NCI-H2107 treated with DMSO at 0.1 percent for 48 hours (cell line): ENCODE data around the gene ADAMTSL3.
"Not testable (repeated sequence)": the region's sequence is repeated elsewhere in the genome, so short reads cannot be mapped to it uniquely, and the experiment has no call there.

Source experiments
- DNase-seq: peaks from one replicate; lab custom pipeline; 2025; ENCODE audit not compliant: unreplicated experiment; lab: John Stamatoyannopoulos, UW

Gene ADAMTSL3

GRCh38 chr15:83745771-83746170, 91.8 kb downstream of the ADAMTSL3 start:
- no peak for DNase-seq

GRCh38 chr15:83746231-83746630, 92.3 kb downstream of the ADAMTSL3 start:
- no peak for DNase-seq

GRCh38 chr15:83747050-83747717, 93.3 kb downstream of the ADAMTSL3 start:
- no peak for DNase-seq

- no peak for DNase-seq
Observed at GRCh38 chr15:83747718-83748110, 93.8 kb downstream of the ADAMTSL3 start.

- DNase-seq, result no peak
Observed at GRCh38 chr15:83753872-83754493, 100.1 kb downstream of the ADAMTSL3 start.

DNA sequence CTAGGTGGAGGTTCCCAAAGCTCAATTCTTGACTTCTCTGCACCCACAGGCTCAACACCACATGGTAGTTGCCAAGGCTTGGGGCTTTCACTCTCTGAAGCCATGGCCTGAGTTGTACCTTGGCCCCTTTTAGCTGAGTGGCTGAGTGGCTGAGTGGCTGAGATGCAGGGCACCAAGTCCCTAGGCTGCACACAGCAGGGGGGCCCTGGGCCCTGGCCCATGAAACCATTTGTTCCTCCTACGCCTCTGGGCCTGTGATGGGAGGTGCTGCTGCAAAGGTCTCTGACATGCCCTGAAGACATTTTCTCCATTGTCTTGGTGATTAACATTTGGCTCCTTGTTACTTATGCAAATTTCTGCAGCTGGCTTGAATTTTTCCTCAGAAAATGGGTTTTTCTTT, 103.4 kb downstream of the ADAMTSL3 start:
- DNase-seq, result not testable (repeated sequence)

GRCh38 chr15:83762367-83762766, 108.4 kb downstream of the ADAMTSL3 start:
- DNase-seq, result no peak

DNA sequence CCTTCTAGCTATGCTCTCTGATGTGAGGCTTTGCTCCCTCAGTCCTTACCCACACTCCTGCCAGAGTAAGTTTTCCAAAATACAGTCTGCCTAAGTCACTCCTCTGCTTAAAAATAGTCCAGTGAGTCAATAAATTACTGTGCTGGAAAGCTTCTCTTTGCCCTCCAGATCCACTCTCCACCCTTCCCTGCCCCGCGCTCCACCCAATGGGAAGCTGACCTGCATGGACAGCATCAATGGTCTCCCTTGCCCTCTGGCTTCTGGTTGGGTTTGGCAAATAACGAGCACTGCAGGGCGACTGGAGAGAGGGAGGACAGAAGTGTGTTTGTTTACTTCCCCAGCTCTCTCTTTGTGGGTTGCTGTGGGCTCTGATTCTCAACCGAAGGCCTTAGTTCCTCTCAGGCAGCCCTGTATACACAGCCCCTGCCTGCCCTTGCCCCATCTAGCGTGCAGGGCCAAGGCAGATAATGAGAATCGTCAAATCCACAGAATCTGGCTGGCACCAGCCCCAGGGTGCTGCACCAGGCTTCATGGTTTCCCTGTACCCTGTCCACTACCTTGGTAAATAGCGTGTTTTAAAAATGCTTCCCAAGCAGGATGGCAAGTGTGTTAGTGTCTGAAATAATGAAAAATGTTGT, 110.4 kb downstream of the ADAMTSL3 start:
- no peak for DNase-seq

GRCh38 chr15:83766339-83766738, 112.4 kb downstream of the ADAMTSL3 start:
- no peak for DNase-seq

DNA sequence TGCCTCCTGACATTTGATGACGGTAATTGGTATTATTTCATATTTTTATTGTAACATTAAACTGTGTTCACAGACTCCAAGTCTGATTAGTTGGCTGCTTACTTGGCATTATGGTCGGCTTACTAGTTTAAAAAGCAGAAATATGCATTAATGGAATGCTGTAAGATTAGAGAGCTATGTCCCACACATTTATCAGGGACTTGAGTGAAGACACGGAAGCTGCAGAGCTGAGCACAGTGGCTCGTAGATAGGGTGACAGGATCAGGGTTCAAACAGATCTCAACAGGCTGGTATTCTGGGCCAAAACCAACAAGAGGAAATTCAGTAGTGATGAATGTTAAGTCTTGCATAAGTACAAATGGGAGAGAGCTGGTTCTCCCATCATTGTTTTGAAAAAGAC, 113.8 kb downstream of the ADAMTSL3 start:
- DNase-seq, result no peak

DNA sequence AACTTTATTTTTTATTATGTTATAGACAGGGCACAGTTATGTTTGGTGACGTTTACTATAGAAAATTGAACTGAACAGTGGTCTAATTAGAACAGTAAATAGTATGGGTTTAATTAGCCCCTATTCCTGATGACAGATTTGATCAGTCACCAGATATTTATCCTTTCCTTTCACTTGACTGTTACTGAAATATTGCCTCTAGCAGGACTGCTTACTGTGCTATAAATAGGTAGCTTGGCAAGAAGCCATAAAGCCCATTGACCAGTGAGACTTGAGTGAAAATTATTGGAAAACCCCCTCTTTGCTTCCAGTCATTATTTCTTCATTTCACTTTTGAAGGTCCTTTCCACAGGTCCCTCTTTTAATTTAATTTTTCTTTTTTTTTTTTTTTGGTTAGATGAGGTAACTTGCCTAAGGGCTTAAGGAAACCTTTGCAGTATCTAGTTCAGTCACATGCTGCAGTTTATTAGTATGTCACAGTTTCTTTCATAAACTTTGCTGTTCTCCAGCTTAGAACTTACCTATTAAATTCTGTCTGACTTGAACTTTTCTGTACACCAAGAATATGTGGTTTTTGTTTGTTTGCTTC, 115.6 kb downstream of the ADAMTSL3 start:
- DNase-seq, result no peak

- no peak for DNase-seq
Observed at GRCh38 chr15:83775738-83776137, 121.8 kb downstream of the ADAMTSL3 start.

- DNase-seq, result no peak
Observed at GRCh38 chr15:83776986-83777385, 123.1 kb downstream of the ADAMTSL3 start.

- DNase-seq, result no peak
Observed at GRCh38 chr15:83783227-83783626, 129.3 kb downstream of the ADAMTSL3 start.

- no peak for DNase-seq
Observed at GRCh38 chr15:83784975-83785374, 131.1 kb downstream of the ADAMTSL3 start.

DNA sequence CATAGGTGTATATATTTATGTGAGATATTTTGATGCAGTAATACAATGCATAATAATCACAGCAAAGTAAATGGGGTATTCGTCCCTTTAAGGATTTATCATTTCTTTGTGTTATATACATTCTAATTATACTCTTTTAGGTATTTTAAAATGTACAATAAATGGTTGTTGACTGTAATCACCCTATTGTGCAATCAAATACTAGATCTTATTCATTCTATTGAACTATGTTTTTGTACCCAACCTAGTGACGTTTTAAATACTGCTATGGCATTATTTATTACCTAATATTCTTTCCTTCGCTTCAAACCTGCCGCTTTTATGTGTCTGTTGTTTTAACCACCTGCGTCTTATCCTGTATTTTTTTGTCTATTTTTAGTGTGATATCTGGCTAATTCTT, 132.4 kb downstream of the ADAMTSL3 start:
- no peak for DNase-seq

GRCh38 chr15:83793069-83793468, 139.1 kb downstream of the ADAMTSL3 start:
- no peak for DNase-seq

- no peak for DNase-seq
Observed at GRCh38 chr15:83794209-83794608, 140.3 kb downstream of the ADAMTSL3 start.

DNA sequence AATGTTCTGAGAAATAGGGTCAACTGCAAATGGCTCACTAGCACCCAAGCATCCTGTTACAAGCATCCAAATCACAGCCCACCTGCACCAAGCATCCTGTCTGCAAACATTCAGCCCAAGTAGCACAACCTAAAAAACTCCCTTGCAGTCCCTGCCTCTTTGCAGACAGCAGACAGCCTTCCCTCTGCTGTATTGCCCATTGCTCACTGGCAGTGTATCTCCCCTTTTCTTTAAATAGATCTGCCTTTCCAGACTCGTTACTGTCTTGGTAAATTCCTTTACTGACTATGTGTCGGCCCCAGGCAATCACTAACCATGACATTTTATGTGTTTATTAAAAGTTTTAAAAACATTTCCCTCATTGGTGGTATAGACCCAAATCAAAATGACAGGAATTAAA, 155.4 kb downstream of the ADAMTSL3 start:
- no peak for DNase-seq

GRCh38 chr15:83810110-83810509, 156.2 kb downstream of the ADAMTSL3 start:
- no peak for DNase-seq

- no peak for DNase-seq
Observed at GRCh38 chr15:83813682-83814081, 159.8 kb downstream of the ADAMTSL3 start.

GRCh38 chr15:83815506-83815905, 161.6 kb downstream of the ADAMTSL3 start:
- DNase-seq, result no peak
